ENCODE data around the gene WWP2. TPM values are rescaled to one million over a fixed set of nuclear protein-coding genes. Genes with fewer than 3 reads are reported as not detected.

Gene WWP2
- total RNA-seq, 6 donors from 2014 or later, result 59.5 to 125 (median 82.3) TPM

DNA sequence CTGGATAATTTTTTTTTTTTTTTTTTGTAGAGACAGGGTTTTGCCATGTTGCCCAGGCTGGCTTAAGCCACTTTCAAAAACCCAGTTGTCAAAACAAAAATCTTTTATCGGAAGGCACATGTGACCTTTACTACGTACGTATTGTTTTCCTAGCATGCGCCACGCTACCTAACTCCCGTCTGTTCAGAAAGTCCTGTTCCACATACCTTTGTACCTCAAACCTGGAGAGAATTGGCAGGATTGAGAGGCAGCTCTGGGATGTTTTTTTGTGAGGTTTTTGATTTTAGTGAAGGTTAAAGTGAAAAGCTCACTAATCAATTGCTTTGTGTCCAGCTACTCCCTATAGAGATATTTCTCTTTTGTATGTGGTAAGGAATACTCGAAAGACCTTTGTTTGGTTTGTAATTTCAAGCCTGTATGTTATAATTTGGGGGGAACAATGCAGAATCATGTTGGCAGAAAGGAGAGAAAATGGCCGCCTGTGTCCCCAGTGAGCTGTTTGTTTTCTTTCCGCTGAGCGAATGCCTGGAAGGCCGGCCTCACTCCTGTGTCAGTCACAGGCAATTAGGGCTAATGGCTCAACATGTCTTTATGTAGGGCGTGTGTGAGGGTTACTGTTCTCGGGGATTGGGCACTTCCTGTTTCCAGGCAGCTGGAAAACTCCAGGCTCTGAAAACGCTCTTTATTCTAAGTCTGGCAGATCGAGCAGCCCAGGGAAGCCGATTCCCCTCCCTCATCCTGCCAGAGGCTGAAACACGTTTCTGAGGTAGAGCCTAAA, 128.2 kb downstream of the WWP2 start:
- Histone ChIP-seq H3K27me3 (no peaks in the 10 kb centered on the region), H3K9me3 (no peaks in the 10 kb centered on the region), H3K4me1 (peaks cover 0 to 10% (median 3%) of the 10 kb centered on the region in 4 donors), H3K27ac (peak overlapping the region; percentile 45 to 76 (median 58)), H3K4me3 (no peak overlapping the region), H3K36me3 (peaks cover 3 to 29% (median 16%) of the 10 kb centered on the region in 4 donors)
- peak in 1 of 2 donors; percentile 22 for DNase-seq
- TF ChIP-seq, protein P1, sequence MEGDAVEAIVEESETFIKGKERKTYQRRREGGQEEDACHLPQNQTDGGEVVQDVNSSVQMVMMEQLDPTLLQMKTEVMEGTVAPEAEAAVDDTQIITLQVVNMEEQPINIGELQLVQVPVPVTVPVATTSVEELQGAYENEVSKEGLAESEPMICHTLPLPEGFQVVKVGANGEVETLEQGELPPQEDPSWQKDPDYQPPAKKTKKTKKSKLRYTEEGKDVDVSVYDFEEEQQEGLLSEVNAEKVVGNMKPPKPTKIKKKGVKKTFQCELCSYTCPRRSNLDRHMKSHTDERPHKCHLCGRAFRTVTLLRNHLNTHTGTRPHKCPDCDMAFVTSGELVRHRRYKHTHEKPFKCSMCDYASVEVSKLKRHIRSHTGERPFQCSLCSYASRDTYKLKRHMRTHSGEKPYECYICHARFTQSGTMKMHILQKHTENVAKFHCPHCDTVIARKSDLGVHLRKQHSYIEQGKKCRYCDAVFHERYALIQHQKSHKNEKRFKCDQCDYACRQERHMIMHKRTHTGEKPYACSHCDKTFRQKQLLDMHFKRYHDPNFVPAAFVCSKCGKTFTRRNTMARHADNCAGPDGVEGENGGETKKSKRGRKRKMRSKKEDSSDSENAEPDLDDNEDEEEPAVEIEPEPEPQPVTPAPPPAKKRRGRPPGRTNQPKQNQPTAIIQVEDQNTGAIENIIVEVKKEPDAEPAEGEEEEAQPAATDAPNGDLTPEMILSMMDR (IDR thresholded peaks at IDR 0.05), result no peak
- TF ChIP-seq POLR2A (IDR thresholded peaks at IDR 0.05), result no peak
- TF ChIP-seq POLR2AphosphoS5 (IDR thresholded peaks at IDR 0.05), result no peak
- 76 to 80% methylated on average over 11 to 17 of the region's 17 CpGs for whole genome bisulfite sequencing, 2 donors
- ATAC-seq (ENCODE audit: low FRiP score in 2 of 2), result peak; percentile 52 to 54

DNA sequence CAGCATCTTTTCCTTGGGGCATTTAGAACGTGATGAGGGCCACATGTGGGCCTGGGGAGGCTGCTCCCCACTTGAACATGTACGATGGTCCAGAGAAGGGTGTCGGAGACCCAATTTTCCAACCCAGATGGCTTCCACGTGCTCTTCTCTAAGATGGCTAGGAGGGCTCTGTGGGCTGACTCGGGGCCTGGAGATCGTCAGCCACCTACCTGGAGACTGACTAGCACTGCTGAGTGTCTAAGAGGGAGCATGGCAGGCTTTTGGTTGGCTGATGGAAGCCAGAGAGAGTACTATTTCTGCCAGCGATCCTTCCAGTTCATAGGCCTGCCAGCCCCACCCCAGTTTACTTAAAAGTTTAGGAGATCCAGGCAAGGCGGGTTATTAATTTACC, 128.8 kb downstream of the WWP2 start:
- H3K4me1 ChIP-seq, result peaks cover 0 to 10% (median 3%) of the 10 kb centered on the region in 4 donors
- WGBS, 2 donors, result 90 to 98% methylated on average over 5 to 8 of the region's 8 CpGs
- ATAC-seq (ENCODE audit: low FRiP score in 2 of 2), result no peak
- DNase-seq, result no peak
- H3K27me3 ChIP-seq, result no peaks in the 10 kb centered on the region
- no peak overlapping the region for H3K4me3 ChIP-seq
- H3K36me3 ChIP-seq, result peaks cover 3 to 29% (median 16%) of the 10 kb centered on the region in 4 donors
- no peak for TF ChIP-seq POLR2AphosphoS5 (IDR thresholded peaks at IDR 0.05)
- no peaks in the 10 kb centered on the region for H3K9me3 ChIP-seq
- H3K27ac ChIP-seq, result peak overlapping the region; percentile 45 to 76 (median 58)

DNA sequence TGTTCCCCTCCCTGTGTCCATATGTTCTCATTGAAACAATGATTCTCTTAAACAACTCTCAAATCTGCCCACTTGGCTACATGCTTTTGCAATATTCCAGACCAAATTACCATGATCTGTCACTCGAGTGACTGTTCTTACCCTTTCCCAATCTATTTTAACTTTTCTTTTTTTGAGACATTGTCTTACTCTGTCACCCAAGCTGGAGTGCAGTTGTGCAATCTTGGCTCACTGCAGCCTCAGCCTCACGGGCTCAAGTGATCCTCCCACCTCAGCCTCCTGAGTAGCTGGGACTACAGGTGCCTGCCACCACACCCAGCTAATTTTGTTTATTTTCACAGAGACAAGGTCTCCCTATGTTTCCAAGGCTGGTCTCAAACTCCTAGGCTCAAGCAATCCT, 130.2 kb downstream of the WWP2 start:
- WGBS, 2 donors, result 76 to 97% methylated on average over 2 of the region's 2 CpGs
- Histone ChIP-seq H3K9me3 (no peaks in the 10 kb centered on the region), H3K4me1 (peaks cover 0 to 10% (median 3%) of the 10 kb centered on the region in 4 donors), H3K27ac (no peak overlapping the region), H3K36me3 (peaks cover 3 to 34% (median 18%) of the 10 kb centered on the region in 4 donors), H3K27me3 (no peaks in the 10 kb centered on the region), H3K4me3 (no peak overlapping the region)
- DNase-seq, result no peak
- no peak for TF ChIP-seq EP300 (IDR thresholded peaks at IDR 0.05)
- no peak for TF ChIP-seq POLR2AphosphoS5 (IDR thresholded peaks at IDR 0.05)
- TF ChIP-seq POLR2A (IDR thresholded peaks at IDR 0.05), result no peak
- TF ChIP-seq, protein P1 (IDR thresholded peaks at IDR 0.05), result no peak
- no peak for ATAC-seq (ENCODE audit: low FRiP score in 2 of 2)

DNA sequence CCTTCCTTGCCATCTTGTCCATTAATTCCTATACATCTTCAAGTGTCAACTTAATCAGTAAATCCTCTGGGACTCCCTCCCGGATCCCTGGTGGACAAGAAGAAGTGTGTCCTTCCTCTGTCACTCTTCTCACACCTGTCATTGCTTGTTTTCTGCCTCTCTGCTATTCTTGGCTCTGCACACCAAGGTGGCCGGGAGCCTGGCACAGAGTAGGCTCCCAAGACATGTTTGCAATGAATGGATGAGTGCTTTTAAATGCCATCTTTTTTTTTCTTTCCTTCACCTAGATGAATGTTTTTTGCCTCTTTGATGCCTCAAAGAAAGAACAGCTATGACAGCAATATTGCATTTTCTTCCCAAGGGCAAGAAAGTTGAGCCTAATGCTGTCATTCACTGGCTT, 131.0 kb downstream of the WWP2 start:
- Histone ChIP-seq H3K9me3 (no peaks in the 10 kb centered on the region), H3K36me3 (peaks cover 3 to 35% (median 16%) of the 10 kb centered on the region in 4 donors), H3K4me3 (no peak overlapping the region), H3K27ac (no peak overlapping the region), H3K4me1 (peaks cover 0 to 10% (median 3%) of the 10 kb centered on the region in 4 donors), H3K27me3 (no peaks in the 10 kb centered on the region)
- no peak for DNase-seq
- no peak for ATAC-seq (ENCODE audit: low FRiP score in 2 of 2)
- 85 to 86% methylated on average over 2 of the region's 2 CpGs for WGBS, 2 donors
- TF ChIP-seq POLR2AphosphoS5 (IDR thresholded peaks at IDR 0.05) (no peak), EP300 (IDR thresholded peaks at IDR 0.05) (no peak), POLR2A (IDR thresholded peaks at IDR 0.05) (no peak)
- TF ChIP-seq, protein P1 (IDR thresholded peaks at IDR 0.05), result no peak

DNA sequence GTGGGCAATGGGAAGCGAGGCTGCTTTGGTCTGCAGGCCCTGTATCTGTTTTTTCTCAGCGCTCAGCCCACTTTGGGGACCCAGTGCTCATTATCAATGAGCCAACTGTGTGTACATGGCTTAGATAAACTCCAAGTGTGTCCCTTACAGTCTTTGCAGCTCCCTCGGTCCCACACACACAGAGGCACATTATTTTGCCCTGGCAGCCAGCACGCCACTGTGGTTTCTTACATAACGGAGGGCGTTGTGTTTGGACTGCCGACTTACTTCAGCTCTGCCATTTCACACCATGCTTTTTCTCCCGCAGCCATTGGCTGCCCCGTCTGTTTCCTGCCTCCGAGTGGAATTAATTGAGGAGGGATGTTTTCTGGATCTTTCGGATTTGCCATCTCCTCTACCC, 132.5 kb downstream of the WWP2 start:
- DNase-seq (no peak), ATAC-seq (ENCODE audit: low FRiP score in 2 of 2) (no peak)
- Histone ChIP-seq H3K4me1 (peaks cover 0 to 10% (median 3%) of the 10 kb centered on the region in 4 donors), H3K36me3 (peaks cover 0 to 22% (median 3%) of the 10 kb centered on the region in 4 donors), H3K4me3 (no peak overlapping the region), H3K9me3 (no peaks in the 10 kb centered on the region), H3K27me3 (no peaks in the 10 kb centered on the region), H3K27ac (no peak overlapping the region)
- 85 to 87% methylated on average over 11 of the region's 11 CpGs for WGBS, 2 donors
- TF ChIP-seq POLR2A (IDR thresholded peaks at IDR 0.05), result no peak
- no peak for TF ChIP-seq EP300 (IDR thresholded peaks at IDR 0.05)
- TF ChIP-seq POLR2AphosphoS5 (IDR thresholded peaks at IDR 0.05), result no peak
- TF ChIP-seq, protein P1 (IDR thresholded peaks at IDR 0.05), result no peak

Measured in upper lobe of left lung (tissue), 6 donors.